ENCODE results near the gene SDSL.
A peak's percentile ranks its signal among the peaks of the same experiment; 100 is the strongest.

- TF ChIP-seq CTCF (optimal IDR thresholded peaks at IDR 0.05 in 1 of 3, IDR thresholded peaks at IDR 0.05 in 1 of 3, conservative IDR thresholded peaks at IDR 0.05 in 1 of 3; ENCODE audit: extremely low read depth in 1 of 3, insufficient read depth in 2 of 3, low read length in 3 of 3), result no peak
- TF ChIP-seq EZH2 (IDR thresholded peaks at IDR 0.05; ENCODE audit: low read length), result peak; percentile 46
Measured at GRCh38 chr12:113469949-113470743, 48.0 kb downstream of the SDSL start.
